NCI-H2227 treated with DMSO at 0.1 percent for 48 hours (cell line): ENCODE results near the gene PARD6B.
A peak's percentile ranks its signal among the peaks of the same experiment; 100 is the strongest.

Experiments
- DNase-seq: peaks from one replicate; lab custom pipeline; 2025; lab: John Stamatoyannopoulos, UW

Gene PARD6B

DNA sequence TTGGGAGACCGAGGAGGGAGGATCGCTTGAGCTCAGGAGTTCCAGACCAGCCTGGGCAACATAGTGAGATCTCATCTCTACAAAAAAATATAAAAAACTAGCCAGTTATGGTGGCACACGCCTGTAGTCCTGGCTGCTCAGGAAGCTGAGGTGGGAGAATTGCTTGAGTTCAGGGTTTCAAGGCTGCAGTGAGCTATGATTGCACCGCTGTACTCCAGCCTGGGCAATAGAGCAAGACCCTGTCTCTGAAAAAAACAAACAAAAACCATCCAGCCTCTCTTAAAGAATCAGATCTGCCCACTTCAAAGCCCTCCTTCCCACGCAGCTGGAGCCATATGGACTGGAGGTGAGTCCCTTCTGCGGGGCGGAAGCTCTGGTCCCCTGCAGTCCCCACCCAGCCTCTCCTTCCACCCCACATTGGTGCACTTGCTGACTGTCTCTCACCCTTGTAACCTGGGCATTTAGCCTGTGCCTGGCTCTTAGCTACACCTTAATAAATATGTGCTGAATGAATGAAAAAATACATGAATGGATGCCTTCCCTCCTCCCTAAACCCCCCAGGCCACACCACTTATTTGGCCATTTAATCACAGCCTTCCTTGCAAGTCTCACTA is 7.2 kb upstream of the PARD6B start:
- no peak for DNase-seq

DNA sequence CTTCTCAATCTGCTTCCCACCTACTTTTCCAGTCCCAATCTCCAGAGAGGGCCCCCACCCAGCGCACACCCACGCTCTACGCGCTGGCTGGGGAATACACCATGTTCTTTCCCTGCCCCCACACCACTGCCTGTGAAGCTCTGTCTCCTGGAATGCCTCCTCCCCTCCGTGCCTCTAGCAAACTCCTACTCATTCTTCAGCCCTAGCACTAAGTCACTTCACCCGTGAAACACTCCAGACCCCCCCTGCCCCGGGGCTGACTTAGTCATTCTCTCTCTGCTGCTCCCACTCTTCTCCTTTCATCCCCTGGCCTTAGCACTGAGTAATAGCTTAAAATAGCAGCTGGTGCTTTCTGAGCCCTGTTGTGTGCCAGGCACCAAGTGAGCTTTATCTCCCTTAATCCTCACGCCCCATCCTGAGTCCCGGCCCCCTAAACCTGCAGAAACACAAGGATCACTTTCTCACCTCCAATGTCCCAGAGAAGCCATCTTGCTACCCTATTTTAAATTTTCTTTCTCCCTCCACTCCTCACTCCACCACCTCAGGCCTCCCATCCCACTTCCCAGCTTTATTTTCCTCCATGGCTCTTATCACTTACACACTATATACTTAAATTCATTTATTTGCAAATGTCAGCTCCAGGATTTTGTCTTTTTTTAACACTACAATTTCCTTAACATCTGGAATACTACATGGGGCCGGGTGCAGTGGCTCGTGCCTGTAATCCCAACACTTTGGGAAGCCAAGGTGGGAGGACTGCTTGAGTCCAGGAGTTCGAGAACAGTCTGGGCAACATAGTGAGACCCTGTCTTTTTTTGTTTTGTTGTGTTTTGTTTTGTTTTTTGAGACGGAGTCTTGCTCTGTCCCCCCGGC is 6.3 kb upstream of the PARD6B start:
- no peak for DNase-seq

DNA sequence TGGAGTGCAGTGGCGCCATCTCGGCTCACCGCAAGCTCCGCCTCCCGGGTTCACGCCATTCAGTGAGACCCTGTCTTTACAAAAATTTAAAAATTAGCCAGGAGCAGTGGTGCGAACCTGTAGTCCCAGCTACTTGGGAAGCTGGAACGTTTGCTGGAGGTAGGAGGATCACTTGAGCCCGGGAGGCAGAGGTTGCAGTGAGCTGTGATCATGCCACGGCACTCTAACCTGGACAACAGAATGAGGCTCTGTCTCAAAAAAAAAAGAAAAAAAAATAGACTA is 5.7 kb upstream of the PARD6B start:
- no peak for DNase-seq

DNA sequence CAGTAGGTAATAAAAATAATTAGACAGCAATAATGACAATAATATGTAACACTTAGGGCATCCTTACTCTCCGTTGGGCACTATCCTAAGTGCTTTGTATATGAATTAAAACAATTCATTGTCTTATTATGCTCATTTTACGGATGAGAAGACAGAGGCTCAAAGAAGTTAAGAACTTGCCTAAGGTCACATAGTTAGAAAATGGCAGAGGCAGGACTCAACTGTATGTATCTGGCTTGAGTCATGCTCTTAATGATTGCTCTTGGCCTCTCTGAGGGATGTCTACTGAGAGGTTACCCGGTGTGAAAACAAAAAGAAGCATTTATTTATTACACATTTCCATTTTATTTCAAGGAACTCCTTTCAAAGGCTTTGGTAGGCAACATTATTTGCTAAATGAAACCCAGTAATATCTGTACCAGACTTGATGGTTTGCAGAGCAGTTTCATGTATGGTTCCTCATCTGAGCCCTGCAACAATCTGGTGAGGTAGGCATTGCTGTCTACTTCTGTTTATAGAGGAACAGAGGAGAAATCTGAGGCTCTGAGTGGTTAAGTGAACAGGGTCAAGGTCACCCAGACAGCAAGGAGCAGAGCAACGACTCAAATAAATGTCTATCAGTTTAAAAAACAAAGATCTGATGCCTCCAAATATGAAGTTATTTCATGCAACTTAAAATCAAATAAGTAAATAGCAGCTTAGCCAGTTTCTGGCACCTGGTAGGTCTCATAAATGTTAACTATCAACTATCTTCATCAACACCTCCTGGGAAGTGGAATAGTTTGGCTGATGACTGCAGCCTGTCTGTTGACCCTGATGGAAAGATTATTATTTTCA is 4.2 kb upstream of the PARD6B start:
- peak; percentile 51 for DNase-seq

DNA sequence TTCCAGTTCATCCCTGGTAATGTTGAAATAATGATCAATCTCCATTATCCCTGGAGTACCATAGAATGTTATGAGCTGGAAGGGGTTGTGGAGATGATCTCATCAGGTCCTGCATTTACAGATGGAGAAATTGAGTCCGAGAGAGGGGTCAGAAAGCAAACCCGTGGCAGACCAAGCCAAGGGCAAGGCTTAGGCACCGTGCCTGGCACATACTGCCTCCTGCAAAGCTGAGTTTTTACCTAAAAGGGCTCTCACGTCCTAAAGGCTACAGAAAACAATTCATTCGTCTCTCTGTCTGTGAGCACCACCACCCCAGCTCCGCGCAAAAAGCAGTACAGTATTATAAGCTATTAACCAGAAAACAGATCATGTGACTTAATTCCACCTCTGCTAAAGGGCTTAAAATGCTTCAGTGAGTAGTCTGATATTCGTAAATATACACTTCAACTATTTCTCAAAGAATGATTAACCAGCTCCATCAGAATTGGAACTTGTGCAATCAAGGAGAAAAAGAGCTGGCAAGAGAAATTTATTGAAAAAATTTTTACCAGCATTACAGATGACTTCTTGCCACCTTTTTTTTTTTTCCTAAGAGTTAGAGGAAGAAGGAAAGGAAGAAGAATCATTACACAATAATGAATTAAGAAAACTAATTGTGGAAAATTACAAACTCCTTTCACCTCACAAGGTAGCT is 3.4 kb upstream of the PARD6B start:
- peak; percentile 32 for DNase-seq

DNA sequence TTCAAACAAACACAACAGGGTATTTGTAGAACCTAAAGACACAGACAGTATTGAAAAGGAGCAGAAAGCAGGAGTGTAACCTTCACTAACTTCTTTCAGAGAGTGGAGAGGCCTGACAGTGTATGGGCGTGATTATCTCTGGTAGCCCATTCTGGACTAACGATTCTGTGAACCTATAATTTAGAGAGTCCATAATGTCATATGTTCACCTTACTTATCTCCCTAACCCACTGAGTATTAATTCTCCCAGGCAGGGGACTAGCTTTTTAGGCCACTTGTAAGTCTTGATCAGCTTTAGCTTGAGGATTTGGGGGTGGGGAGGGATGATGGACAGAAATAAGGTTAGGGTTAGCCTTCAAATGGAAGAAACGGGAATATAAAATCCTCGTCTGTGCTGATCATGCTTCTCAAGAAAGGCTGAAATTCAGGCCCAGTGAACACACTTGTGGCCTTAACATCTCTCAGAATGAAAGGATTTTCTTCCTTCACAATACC is 2.8 kb upstream of the PARD6B start:
- DNase-seq: peak; percentile 69

DNA sequence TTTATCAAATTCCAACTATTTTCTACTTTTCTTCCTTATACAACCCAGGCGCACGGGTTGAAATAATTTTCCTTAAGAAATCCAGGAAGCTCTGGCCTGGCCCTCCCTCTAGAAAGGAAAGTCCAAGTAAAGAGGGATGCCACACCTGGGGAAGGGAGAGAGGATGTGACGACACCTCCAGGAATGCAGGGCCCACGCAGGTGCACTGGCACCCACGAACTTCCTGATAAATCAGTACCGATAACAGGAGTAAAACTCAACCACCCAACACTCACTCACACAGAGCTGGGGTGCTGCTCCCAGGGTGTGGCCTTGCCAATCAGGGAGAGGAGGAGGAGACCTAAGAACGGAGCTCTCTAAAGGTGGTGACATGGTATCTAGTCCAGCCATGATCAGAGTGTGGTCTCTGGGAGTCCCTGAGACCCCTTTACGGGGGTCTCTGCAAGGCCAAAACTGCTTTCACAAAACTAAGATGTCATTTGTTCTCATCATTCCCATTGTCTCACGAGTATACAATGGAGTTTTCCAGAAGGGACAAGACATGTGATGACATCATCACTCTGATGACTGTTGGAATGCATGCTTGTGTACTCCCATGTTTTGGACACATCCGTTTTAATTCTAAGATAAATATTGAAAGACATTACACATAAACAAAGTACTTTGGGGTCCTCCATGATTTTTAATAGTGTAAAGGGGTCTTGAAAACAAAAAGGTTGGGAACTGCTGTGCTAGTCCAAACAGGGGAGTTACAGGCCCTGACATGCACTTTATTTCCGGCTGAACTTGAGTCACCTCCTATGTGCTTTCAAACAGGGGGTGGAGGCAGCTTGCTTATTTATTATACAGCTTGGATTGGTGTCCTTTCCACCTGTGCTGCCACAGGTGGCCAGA is 2.2 kb upstream of the PARD6B start:
- no peak for DNase-seq

DNA sequence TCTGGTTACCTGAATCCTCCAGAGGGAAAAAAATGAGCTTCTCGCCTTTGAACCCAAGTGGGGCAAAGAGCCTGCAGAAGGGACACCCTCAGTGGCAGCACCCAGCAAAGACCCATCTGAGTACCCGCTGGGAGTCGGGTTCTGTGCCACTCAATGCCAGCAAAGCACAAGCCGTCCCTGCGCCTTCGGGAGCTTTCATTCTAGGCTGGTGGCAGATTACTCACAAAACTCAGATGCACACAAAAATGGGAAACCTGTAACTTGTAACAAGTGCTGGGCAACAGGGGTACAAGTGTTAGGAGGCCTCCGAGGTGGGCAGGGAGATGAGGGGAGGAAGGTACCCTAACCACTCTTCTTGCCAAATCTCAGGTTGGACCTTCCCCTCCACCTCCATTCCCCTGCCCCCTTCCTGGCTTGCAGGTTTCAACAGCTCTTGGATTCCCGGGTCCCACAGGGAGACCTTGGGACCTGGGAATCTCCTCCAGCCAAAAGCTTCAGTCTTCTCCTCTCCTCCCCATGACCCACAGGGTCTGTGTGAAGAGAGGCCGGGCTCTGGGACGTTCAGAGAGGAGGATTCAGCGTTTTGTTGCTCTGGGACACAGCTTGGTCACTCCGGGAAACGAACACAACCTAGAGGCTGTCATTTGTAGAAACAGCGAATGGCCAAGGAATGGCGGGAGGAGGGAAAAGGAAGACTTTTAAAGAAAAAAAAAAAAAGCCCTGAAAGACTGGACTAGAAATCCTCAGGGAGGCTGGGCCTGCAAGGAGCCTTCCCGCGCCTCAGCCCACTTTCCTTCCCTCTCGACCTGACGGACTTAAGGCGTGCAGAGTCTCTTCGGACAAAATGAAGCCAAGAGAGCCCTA is 1.2 kb upstream of the PARD6B start:
- DNase-seq: no peak

DNA sequence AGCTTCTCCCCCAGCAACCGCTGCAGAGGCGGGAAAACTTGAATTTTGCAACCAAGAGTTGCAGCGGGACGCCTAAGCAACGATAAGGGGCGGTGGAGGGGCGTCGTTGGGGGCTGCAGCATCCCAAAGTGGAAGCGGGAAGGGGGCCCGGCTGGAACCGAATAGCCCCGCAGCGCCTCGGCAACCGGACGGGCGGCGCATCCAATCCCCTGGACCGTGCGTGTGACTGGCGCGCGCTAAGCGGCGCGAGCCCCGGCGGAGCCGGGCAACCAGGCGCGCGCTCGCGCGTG is 670 bp upstream of the PARD6B start:
- DNase-seq: no peak

DNA sequence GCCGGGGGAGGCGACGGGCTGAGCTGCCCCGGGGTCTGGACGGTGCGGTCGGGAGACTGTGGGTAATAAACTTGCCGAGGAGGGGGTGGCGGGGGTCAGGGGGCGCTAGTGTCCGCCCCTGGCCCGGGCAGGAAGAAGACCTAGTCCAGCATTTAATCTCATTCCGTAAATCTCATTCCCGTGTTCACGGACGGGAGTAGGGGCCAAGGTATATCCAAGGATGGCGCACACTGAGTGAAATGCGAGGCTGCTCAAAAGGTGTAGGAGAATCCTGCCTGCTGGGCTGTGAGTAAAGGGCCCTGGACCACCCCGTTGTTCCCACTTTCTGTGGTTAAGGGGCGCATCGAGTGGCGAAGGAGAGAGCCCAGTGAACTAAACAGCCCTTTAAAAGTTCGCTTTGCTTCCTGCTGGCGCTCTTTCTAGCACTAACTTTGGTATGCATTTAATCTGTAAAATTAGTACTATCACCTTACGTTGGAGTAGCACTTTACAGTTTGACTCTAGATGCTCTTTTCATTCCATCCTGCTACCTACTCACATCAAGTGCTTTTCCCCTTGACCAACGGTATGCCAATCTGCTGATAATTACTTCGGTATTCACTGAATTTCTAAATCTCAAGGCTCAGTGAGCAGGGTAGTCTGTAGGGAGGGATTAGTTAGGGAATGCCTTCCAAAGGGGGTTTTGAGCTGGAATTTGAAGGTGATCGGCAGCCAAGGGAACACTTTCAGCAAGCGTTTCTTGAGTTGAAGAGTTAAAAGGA is 730 bp downstream of the PARD6B start:
- no peak for DNase-seq

DNA sequence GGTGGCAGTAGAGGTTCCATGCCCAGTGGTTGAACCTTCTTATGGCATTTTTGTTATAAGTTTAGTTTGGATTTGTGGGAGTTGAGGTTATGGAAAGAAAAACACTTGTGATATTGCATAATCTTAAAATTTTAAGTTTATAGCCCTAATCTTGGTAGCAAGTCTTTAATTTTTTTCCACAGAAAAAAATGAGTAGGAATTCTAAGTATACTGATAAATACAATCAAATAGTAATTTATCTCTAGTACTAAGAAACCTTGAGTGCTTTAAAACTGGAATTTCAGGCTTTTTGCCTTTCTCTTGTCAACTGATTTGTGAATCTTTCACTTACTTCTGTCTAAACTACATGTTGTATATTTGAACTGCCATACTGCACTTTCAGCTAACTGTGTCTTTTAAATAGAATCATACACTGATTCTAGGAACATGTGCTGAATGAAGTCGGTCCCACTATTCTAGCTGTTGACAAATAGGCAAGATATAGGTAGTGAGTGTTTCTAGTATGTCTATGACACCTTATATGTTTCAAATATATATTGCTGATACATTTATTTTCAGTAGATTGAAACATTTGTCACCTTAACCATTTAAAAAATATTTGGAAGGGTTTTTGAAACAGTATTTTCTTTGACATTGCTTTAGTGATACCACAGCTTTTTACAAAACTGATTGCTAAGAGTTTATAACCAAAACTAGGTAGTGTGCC is 2.4 kb downstream of the PARD6B start:
- DNase-seq: no peak

DNA sequence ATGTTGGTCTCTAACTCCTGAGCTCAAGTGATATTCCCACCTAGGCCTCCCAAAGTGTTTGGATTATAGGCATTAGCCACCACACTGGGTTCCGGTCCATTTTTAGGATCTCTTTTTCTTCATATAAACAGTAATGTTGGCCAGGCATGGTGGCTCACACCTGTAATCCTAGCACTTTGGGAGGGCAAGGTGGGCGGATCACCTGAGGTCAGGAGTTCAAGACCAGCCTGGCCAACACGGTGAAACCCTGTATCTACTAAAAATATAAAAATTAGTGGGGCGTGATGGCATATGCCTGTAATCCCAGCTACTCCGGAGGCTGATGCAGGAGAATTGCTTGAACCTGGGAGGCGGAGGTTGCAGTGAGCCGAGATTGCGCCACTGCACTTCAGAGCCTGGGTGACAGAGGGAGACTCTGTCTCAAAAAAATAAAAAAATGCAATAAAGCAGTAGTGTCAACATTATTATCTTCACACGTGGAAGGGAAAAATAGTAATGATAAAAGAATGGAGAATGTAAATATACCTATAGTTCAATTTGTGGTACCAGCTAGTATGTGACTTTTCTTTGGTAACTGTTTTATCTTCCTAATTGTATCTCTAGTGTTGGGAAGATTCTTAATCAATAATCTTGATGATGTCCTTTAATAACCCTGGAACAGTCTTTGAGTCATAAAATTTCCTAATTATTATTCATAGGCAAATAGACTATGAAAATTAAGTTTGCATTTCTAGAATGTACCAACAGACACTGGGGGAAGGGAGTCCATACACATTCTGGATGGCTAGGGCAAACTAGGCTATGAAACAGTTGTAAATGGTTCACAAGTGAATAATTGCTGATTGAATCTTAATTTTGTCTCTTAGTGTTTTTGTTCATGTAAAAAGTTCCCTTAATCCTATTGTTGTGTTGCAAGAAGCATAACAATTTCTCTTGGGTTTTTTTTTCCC is 3.6 kb downstream of the PARD6B start:
- no peak for DNase-seq

DNA sequence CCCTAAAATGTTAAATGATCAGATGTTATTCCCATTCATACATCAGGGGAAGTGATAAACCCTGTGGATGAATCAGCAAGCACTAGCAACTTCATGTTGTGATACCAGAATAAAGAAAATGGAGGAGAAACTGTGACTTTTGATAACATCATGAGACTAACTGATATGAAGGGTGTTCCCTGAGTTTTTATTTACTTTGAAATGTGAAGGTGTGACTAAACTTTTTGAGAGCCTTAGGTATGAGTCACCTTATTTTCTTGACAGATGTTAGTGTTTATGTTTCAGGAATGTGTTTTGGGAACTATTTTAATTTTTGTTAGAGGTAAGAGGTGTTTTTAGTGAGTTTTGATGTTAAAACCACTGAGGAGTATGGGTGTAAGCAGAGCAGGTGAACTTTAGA is 4.4 kb downstream of the PARD6B start:
- no peak for DNase-seq

DNA sequence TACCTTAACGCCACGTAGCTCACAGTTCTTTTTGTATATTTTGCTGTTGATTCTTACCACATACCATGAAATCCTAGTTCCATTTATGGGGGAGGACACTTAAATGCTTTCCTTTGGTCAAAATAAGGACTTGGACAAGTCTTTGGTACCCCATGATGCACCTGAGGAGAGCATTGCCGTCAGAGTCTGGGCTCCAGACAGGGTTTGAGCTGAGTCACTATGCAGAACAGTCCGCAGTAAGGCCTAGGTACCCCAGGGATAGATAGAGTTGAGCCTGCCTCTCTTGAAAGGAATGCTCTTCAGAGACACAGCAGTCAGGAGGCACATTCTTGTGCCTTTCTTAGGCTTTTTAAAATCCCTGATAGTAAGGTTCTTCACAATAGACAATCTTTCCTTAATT is 6.0 kb downstream of the PARD6B start:
- DNase-seq: no peak

DNA sequence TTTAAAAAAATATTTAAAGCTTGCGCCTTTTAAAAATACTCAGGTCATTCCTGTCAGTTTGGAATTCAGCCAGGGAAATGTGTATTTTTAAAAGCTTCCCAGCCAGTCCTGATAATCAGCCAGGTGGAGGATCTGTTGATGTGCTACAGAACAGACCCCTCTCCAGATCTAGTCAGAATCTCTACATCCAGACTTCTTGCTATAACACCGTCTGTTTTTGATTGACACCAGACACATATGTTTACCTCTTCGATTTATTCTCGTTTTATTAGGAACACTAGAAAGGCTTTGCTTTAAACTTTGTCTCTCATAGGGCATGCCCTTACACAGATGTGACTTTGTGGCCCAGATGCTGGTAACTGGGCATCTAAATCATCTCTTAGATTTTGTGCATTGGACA is 11.7 kb downstream of the PARD6B start:
- no peak for DNase-seq

DNA sequence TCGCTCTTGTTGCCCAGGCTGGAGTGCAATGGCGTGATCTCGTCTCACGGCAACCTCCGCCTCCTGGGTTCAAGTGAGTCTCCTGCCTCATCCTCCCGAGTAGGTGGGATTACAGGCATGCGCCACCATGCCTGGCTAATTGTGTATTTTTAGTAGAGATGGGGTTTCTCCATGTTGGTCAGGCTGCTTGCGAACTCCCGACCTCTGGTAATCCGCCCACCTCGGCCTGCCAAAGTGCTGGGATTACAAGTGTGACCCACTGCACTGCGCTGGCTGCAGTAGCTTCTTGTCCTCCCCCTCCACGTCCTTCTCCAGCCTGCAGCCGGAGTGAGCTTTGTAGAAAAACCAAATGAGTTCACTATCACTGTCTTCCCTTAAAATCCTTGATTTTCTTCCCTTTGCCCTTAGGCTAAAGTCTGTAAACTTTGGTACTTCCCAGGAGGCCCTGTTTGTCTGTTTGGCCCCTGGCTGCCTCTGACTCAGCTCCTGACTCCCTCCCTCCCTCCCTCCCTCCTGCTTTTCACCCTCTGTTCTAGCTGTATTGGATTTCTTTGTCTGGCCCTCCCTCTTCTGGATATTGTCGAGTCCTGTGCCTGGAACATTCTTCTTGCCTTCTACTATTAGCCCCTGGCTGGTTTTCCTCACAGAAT is 12.9 kb downstream of the PARD6B start:
- no peak for DNase-seq

DNA sequence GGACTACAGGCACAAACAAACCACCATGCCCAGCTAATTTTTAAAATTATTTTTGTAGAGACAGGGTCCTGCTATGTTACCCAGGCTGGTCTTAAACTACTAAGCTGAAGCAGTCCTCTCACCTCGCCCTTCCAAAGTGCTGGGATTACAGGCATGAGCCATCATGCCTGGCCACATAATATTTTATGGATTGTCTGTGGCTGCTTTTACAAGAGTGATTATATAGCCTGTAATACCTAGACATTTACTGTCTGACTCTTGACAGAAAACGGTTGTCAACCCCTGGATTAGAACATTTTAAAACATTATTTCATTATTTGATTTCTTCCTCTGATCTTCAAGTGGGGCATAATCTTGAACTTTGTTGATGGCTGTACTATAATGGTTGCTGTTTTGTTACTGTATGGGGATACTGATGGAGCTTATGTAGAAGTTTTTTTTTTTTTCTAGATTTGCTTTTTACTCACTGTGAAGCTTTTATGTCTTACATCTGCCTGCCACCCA is 14.3 kb downstream of the PARD6B start:
- peak; percentile 27 for DNase-seq
